Measurements from ENCODE around the gene ZBED6.
"Not testable (repeated sequence)": the region's sequence is repeated elsewhere in the genome, so short reads cannot be mapped to it uniquely, and the experiment has no call there.

The ZBED6 gene, protein sequence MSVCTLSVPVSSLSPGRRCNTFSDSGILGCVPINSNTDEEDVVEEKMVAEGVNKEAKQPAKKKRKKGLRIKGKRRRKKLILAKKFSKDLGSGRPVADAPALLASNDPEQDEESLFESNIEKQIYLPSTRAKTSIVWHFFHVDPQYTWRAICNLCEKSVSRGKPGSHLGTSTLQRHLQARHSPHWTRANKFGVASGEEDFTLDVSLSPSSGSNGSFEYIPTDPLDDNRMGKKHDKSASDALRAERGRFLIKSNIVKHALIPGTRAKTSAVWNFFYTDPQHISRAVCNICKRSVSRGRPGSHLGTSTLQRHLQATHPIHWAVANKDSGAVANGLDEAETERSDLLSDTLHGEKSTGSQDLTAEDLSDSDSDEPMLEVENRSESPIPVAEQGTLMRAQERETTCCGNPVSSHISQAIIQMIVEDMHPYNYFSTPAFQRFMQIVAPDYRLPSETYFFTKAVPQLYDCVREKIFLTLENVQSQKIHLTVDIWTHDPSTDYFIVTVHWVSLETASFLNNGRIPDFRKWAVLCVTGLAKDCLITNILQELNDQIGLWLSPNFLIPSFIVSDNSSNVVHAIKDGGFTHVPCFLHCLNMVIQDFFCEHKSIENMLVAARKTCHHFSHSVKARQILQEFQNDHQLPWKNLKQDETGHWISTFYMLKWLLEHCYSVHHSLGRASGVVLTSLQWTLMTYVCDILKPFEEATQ (N-terminal part only)

DNA sequence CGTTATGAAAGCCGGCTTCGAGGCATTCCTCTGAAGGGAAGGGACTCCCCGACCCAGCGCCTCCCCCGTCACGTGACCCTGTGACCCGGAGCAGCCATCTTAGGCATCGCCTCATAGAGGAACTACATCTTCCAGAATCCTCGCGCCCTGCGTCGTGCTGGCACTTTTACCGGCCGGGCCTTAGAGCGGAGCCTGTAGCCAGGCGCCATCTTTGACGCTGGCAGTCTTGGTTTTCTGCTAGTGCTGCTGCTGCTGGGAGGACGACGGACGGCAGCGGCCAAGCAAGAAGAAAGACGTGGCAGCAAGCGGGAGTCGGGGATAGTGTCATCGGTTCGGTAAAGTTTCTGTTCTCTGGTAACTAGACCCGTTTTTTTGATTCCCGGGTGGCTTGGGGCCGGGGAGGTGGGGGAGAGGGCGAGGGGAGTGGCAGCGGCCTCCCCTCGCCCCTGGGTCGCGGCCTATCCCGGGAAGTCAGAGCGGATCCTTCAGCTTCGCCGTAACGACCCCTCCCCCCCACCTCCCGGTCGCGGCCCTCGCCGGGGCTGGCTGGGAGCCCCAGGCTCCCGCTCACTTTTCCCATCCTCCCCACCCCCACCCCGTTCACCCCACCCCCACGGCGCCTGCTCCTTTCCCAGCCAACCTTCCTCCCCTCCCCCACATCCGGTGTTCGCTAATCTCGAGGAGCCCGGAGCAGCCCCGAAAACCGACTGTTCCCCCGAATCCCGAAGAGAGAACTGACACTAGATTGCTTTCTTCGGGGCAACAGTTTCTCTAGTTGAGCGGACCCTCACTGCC is at the start of gene ZBED6, which contains the start of gene ZC3H11A:
Gene ZBED6, plus strand, starts transcription at position 183 of the 795 bp plus-strand sequence. CDS start 1,900 bp downstream, outside the sequence.
Gene ZC3H11A, plus strand, starts transcription at position 183 of the 795 bp plus-strand sequence. CDS start 21,448 bp downstream, outside the sequence.
- in situ Hi-C loops (cut with MboI; ENCODE audit: low sequenced_read_pairs), result no loop called here

DNA sequence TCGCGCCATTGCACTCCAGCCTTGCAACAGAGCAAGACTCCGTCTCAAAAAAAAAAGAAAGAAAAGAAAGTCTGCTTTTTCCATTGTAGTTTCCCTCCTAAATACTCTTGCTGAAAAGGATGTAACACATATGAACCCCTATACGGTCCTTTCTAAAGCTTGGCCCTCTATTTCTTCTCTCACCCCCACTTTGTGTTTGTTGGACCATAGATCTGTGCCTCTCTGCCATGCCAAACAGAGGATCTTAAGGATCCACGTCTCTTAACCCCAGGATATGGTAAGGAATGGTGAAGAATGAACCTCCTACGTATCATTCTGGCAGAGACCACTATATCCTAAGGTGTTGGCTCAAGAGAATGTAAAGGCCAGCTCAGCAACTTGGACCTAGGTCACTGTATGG is 49.1 kb upstream of the ZBED6 start:
- in situ Hi-C loops (cut with MboI; ENCODE audit: low sequenced_read_pairs), result no loop called here

DNA sequence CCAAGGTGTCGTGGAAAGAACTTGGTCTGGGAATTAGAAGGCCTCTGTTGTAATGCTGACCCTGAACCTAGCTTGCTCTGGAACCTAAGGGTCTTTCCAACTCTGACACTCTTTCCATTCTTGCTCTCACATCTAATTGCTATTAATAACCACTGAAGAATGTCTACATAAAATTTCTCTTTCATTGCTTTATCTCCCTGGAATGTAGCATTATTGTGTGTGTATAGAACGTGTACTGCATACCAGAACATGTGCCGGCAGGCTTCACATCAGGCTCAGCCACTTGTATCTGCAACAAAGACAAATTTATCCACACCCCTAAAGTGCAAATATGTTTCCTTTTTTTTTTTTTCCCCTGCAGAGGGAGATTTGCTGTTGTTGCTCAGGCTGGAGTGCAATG is 44.4 kb upstream of the ZBED6 start:
- in situ Hi-C loops (cut with MboI; ENCODE audit: low sequenced_read_pairs), result no loop called here

DNA sequence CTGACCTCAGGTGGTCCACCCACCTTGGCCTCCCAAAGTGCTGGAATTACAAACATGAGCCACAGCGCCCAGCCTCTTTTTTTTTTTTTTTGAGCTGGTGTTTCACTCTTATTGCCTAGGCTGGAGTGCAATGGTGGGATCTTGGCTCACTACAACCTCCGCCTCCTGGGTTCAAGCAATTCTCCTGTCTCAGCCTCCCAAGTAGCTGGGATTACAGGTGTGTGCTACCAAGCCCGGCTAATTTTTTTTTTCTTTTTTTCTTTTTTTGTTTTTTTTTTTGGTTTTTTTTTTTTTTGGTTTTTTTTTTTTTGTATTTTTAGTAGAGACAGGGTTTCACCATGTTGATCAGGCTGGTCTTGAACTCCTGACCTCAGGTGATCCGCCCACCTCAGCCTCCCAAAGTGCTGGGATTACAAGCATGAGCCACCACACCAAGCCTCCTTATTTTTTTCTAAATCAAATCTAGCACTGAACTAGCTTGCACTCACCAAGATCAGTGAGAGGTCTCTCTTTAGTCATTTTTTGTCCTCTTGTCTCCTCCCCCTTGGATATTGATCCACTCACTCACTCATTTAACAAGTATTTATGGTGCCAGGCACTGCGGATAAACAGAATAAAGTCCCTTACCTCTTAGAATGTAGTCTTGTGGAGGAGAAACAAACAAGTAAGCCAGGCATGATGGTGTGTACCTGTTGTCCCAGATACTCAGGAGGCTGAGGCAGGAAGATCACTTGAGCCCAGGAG is 43.6 kb upstream of the ZBED6 start:
- in situ Hi-C loops (cut with MboI; ENCODE audit: low sequenced_read_pairs), result not testable (repeated sequence)

DNA sequence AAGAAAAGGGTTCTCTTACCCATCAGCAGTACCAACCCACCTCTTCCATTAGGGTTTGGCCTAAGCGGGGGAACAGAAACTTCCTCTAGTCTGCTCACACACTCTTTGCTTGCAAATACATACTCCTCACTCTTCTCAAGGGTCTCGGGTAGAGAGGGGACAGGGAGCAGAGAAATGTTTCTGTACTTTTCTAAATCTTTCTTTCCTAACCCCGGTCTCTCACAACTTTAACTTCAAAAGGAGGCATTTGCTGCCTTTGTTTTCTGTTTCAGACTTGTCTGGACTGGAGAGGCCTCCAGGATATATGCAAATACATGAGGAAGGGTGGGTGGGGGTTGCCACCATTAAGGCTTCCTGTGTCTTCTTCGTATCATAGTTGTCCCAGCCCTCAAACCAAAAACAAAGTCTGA is 41.0 kb upstream of the ZBED6 start:
- in situ Hi-C loops (cut with MboI; ENCODE audit: low sequenced_read_pairs), result no loop called here

DNA sequence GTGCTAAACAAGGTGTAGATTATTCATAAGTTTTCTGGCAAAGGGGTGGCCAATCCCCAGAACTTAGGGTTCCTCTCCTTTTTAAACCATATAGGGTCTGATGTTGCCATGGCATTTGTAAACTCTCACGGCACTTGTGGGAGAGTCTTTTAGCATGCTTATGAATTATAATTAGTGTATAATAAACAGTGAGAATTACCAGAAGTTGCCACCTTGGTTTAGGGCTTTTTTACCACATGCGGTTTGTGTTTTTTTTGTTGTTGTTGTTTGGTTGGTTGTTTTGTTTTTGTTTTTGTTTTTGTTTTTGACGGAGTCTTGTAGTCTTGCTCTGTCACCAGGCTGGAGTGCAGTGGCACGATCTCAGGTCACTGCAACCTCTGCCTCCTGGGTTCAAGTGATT is 39.4 kb upstream of the ZBED6 start:
- in situ Hi-C loops (cut with MboI; ENCODE audit: low sequenced_read_pairs), result no loop called here

DNA sequence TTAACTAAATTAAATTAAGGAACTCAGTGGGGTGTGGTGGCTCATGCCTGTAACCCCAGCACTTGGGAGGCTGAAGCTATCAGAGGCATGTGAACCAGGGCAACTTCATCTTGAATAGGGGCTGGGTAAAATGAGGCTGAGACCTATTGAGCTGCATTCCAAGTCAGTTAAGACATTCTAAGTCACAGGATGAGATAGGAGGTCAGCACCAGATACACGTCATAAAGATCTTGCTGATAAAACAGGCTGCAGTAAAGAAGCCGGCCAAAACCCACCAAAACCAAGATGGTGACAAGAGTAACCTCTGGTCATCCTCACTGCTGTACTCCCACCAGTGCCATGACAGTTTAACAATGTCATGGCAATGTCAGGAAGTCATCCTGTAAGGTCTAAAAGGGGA is 36.7 kb upstream of the ZBED6 start:
- in situ Hi-C loops (cut with MboI; ENCODE audit: low sequenced_read_pairs), result not testable (repeated sequence)

DNA sequence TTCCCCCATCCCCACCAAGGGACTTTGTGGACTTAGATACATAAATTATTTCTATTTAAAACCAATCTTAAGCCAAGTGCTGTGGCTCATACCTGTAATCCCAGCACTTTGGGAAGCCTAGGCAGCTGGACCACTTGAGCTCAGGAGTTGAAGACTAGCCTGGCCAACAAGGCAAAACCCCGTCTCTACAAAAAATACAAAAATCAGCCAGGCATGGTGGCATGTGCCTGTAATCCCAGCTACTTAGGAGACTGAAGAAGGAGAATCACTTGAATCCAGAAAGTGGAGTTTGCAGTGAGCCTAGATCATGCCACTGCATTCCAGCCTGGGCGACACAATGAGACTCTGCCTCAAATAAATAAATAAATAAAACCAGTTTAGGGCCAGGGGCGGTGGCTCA is 34.9 kb upstream of the ZBED6 start:
- in situ Hi-C loops (cut with MboI; ENCODE audit: low sequenced_read_pairs), result no loop called here

DNA sequence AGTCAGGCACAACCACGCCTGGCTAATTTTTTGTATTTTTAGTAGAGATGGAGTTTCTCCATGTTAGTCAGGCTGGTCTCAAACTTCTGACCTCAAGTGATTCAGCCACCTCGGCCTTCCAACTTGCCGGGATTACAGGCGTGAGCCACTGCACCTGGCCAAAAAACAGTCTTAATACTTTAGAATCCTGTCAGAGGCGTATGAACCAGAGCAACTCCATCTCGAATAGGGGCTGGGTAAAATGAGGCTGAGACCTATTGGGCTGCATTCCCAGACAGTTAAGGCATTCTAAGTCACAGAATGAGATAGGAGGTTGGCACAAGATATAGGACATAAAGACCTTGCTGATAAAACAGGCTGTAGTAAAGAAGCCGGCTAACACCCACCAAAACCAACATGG is 33.5 kb upstream of the ZBED6 start:
- in situ Hi-C loops (cut with MboI; ENCODE audit: low sequenced_read_pairs), result not testable (repeated sequence)

DNA sequence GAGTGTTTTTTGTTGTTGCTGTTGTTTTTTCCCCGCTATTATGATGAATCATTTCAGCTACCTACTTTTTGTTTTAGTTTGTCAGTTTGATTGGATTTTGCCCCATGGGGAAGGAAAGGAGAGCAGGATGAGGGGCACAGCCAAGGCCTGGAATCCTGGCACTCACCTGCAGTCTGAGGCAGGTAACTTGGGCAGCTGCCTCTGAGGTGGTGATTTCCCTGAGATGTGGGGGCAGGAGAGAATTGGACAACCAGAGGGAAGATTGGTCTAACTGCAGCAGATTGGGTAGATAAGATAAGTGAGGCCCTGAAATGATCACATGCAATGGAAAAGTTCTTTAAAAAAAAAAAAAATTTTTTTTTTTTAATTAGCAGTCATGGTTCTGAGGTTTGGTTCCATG is 31.9 kb upstream of the ZBED6 start:
- in situ Hi-C loops (cut with MboI; ENCODE audit: low sequenced_read_pairs), result no loop called here

DNA sequence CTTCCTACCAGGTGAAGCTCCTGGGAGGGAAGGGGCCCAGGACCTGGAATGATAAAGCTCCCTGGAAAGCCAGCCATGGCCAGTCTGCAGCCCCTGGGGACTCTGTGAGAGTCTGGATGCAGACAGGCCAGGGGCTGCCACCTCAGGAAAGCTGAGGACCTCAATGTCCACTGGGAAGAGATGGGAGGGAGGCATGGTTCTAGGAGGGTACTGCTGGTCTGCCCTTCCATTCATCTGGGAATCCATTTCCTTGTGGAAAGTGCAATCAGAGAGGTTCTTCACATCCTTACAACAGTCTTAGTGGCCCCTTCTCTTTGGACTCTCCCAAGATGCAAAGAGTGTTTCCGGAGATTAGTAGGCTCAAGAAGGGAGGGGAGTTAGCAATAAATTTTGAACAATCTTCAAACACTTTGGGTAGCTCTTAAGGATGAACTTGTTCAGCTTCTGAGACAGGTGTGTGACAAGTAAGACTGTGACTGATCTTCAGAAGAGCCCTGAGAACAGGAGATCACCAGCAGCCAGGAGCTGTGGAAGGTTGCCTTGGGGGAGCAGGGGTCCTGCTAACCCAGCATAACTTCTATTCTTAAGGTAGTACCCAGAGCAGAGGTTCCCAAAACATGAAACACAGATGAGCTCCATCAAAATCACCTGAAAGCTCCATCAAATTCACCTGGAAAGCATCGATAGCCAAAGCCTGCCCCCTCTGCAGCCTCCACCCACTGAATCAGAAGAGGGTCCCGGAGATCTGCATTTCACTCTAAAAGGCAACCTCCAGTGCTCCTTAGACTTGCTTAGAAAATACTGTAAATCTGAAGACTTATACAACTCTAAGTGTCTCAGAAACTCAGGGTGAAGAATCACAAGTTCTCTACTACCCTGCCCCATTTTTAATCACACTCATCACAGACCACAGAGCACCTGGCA is 31.1 kb upstream of the ZBED6 start:
- in situ Hi-C loops (cut with MboI; ENCODE audit: low sequenced_read_pairs), result no loop called here

DNA sequence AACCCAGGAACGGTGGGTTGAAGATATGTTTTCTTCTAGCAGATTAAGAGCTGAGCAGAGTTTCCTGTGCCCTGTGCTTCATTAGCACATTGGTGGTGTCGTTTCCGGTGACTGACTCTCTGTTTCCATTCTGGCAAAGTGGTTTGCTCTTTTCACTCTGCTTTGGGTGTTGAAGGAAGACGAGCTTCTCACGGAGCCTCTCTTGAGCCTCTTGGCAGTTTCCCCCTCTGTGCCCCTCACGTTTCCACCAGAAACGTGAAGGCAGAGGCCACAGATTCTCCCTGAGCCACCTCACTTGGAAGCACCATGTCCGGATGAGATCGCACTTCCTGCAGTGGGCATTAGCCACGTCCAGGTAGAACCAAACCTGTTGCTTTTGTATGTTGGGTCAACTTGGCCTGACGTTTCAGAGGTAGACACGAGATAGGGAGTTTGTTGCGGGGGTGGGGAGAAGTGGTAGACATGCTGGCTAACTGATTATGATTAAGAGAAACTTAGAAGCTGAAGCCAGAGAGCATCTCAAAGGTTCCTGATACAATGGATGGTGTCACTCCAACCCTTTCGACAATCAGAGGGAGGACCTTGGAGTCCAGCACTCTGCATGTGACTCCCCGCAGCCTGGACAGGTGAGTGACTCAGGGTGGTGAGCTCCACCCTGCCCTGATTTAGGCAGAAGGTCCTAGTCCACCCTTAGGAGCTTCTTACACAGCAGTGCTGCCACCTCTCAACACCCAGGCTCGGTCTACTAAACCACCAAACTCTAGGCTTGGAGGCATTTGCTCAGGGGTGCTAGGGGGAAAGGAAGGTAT is 30.2 kb upstream of the ZBED6 start, which contains the start of gene LAX1:
Gene LAX1, plus strand, starts transcription at position 155 of the 809 bp plus-strand sequence. Its CDS starts 383 bp downstream, at position 538.
- in situ Hi-C loops (cut with MboI; ENCODE audit: low sequenced_read_pairs), result no loop called here

DNA sequence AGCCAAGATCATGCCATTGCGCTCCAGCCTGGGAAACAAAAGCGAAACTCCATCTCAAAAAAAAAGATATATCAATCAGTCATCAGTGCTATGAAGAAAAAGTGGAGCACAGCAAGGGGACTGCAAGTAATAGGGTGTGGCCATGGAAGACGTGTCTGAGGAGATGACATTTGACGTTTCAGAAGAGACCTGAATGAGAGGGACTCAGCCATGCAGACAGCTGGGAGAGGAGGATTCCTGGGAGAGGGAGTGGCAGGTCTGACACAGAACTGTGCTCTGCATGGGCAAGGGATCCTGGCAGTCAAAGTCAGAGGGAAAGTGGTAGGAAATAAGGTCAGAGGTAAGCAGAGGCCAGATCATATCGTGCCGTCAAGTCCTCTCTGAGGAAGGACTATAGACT is 27.2 kb upstream of the ZBED6 start:
- in situ Hi-C loops (cut with MboI; ENCODE audit: low sequenced_read_pairs), result no loop called here

DNA sequence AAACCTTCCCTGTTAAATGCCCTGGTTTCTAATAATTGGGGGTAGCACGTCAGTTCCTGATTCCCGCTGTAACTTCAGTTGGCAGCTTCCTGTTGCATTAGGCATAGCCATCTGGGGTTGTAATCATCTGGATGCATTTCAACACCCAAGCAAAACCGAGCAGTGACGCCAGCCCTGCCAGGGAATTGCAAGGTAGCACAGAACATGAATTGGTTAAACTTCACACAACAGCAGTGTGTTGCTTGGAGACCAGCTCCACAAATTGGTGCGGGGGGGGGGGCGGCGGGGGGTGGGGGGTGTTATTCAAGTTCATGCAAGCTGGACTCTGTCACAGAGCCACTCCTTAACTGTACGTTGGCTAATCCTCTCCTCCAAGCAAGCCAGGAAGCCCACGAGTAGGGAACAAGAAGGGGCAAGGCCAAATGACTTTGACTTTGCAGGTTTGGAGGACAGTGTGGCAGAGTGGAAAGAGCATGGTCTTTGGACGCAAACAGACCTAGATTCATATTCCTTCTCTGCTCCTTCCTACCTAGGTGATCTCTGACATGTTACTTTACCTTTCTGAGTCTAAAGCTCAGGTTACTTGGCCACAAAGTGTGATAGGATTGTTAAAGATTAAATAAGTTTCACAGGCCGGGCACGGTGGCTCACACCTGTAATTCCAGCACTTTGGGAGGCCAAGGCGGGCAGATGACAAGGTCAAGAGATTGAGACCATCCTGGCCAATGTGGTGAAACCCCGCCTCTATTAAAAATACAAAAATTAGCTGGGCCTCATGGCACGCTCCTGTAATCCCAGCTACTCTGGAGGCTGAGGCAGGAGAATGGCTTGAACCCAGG is 25.7 kb upstream of the ZBED6 start:
- in situ Hi-C loops (cut with MboI; ENCODE audit: low sequenced_read_pairs), result no loop called here

DNA sequence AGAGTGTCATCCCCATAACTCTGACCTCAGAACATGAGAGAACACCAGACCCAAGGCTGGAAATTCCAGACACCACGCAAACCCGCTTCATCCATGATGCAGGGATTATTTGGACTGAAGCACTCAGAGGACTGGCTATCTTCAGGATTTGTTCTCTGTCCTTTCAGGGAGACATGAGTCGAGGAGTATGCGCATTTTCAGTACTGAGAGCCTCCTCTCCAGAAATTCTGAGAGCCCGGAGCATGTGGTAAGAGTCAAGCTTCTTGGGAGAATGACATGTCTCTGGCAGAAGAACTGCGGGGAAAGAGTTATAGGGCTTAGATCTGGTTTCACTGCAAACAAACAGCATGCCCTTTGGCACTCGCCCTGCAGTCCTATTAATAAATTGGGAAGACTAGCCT is 23.5 kb upstream of the ZBED6 start:
- in situ Hi-C loops (cut with MboI; ENCODE audit: low sequenced_read_pairs), result no loop called here

DNA sequence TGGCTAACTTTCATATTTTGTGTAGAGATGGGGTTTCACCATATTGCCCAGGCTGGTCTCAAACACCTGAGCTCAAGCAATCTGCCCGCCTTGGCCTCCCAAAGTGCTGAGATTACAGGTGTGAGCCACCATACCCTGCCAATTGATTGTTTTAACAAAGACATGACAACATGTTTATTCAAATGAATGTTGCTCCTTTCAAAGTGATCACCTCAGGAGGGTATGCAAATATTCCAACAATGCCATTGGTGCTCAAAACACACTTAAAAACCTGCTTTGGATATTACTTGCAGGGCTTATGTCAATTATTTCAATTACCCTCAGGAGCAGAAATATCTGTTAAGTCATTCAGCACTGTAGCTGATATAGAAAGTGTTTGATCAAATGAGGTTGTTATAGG is 22.6 kb upstream of the ZBED6 start:
- in situ Hi-C loops (cut with MboI; ENCODE audit: low sequenced_read_pairs), result no loop called here

DNA sequence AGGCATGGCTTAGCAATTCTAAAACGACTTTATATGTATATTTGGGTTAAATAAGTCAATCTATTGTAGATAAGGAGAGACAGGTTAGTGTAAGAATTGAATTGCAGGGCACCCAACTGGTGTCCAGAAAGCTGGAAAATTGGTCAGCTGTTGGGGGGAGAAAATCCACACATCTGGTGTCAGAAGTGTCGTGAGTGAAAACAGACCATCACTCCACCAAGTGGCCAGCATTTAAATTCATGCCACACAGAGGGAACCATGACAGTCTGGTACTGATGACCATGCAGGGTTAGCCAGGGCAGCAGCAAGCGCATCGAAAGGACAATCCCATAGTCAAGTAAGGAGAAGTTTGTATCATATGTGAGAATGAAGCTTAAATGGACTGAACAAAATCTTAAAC is 18.8 kb upstream of the ZBED6 start:
- in situ Hi-C loops (cut with MboI; ENCODE audit: low sequenced_read_pairs), result no loop called here

DNA sequence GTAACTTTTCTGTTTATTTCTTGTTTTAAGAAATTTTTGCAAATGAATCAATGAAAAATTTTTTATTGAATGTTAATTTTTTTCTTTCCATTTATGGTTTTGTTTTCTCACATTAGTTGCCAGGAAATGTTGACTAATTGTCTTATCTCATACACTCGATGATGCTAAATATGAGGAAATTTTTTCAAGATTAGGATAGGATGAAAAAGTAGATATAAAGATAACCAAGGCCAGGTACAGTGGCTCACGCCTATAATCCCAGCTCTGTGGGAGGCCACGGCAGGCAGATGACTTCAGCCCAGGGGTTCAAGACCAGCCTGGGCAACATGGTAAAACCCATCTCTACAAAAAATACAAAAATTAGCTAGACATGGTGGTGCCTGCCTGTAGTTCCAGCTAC is 17.8 kb upstream of the ZBED6 start:
- in situ Hi-C loops (cut with MboI; ENCODE audit: low sequenced_read_pairs), result no loop called here

All from HL-60/S4 treated with phorbol 12-myristate 13-acetate at 8.2 ng/mL for 4 days and 3 days (cell line).